HG03196 (cell line): ENCODE results near the gene TSGA10.
"Not testable (repeated sequence)": the region's sequence is repeated elsewhere in the genome, so short reads cannot be mapped to it uniquely, and the experiment has no call there.

Experiments used
- ATAC-seq: cut with Tn5 transposase; IDR thresholded peaks from one replicate; pipeline ENCODE4 v1.9.1; 2021; ENCODE audit not compliant: unreplicated experiment

TSGA10 gene

GRCh38 chr2:99153921-99154604, 679 bp downstream of the TSGA10 start:
- no peak for ATAC-seq

- ATAC-seq: no peak
These were observed 2.4 kb downstream of the TSGA10 start for GRCh38 chr2:99152199-99152895.

- no peak for ATAC-seq
These were observed 4.0 kb downstream of the TSGA10 start for GRCh38 chr2:99150706-99151105.

GRCh38 chr2:99141110-99142108, 13.3 kb downstream of the TSGA10 start, which contains the start of gene C2orf15:
TSS of gene C2orf15 (plus strand) at chr2:99141707. CDS start at chr2:99150559, 8,852 bp downstream.
- ATAC-seq: peak; percentile 85

GRCh38 chr2:99140860-99141109, 14.0 kb downstream of the TSGA10 start:
- peak; percentile 42 for ATAC-seq

GRCh38 chr2:99140056-99140859, 14.5 kb downstream of the TSGA10 start:
- ATAC-seq: no peak

- ATAC-seq: no peak
These were observed 15.7 kb downstream of the TSGA10 start for GRCh38 chr2:99139003-99139402.

GRCh38 chr2:99135044-99135556, 19.6 kb downstream of the TSGA10 start:
- not testable (repeated sequence) for ATAC-seq

- no peak for ATAC-seq
These were observed 26.8 kb downstream of the TSGA10 start for GRCh38 chr2:99127981-99128380.

- no peak for ATAC-seq
These were observed 42.1 kb downstream of the TSGA10 start for GRCh38 chr2:99112617-99113016.

- no peak for ATAC-seq
These were observed 42.8 kb downstream of the TSGA10 start for GRCh38 chr2:99111945-99112344.

GRCh38 chr2:99111236-99111635, 43.5 kb downstream of the TSGA10 start:
- ATAC-seq: no peak

GRCh38 chr2:99106913-99107312, 47.8 kb downstream of the TSGA10 start:
- ATAC-seq: no peak

GRCh38 chr2:99104006-99104405, 50.7 kb downstream of the TSGA10 start:
- no peak for ATAC-seq

GRCh38 chr2:99101697-99102096, 53.0 kb downstream of the TSGA10 start:
- ATAC-seq: no peak

GRCh38 chr2:99096728-99097127, 58.0 kb downstream of the TSGA10 start:
- no peak for ATAC-seq

GRCh38 chr2:99088017-99088416, 66.7 kb downstream of the TSGA10 start:
- ATAC-seq: peak; percentile 56

GRCh38 chr2:99086385-99086784, 68.4 kb downstream of the TSGA10 start:
- ATAC-seq: no peak

GRCh38 chr2:99085421-99085820, 69.3 kb downstream of the TSGA10 start:
- ATAC-seq: no peak

GRCh38 chr2:99084256-99084655, 70.5 kb downstream of the TSGA10 start:
- ATAC-seq: no peak

- no peak for ATAC-seq
These were observed 72.9 kb downstream of the TSGA10 start for GRCh38 chr2:99081891-99082290.
